ENCODE data around the gene AKAP8. TPM values are rescaled to one million over a fixed set of nuclear protein-coding genes. Genes with fewer than 3 reads are reported as not detected.

AKAP8 gene
- polyA plus RNA-seq, 1 donor (not counting 4 experiments of a cell fraction or from before 2014, with no cell fraction given) = 18.1 TPM

- DNase-seq (ENCODE audit: low read depth, low spot score) = no peak
- peaks cover 30% of the 10 kb centered on the region for H3K79me2 ChIP-seq (ENCODE audit: control insufficient read depth, insufficient read depth, low read length)
- FAIRE-seq = no peak
- H4K20me1 ChIP-seq (ENCODE audit: control insufficient read depth, extremely low read depth, insufficient read depth, low read length) = no peaks in the 10 kb centered on the region
- peaks cover 5% of the 10 kb centered on the region for H3K9me3 ChIP-seq (ENCODE audit: control insufficient read depth, low read depth, low read length)
- H3K27ac ChIP-seq (ENCODE audit: control insufficient read depth, insufficient read depth, low read length) = no peak overlapping the region
- no peaks in the 10 kb centered on the region for H3K9me1 ChIP-seq (ENCODE audit: control insufficient read depth, extremely low read depth, insufficient read depth, low read length)
- no peaks in the 10 kb centered on the region for H3K27me3 ChIP-seq (ENCODE audit: control insufficient read depth, extremely low read depth, insufficient read depth, low read length)
- no peak overlapping the region for H3K4me3 ChIP-seq (ENCODE audit: control insufficient read depth in 2 of 3, extremely low read depth in 1 of 3, insufficient read depth in 2 of 3, low read depth in 1 of 3, low read length in 3 of 3)
- dilution Hi-C loops (cut with MboI; ENCODE audit: extremely low pct_ligation_motif_present, low sequenced_read_pairs) = no loop called here
- H2AFZ ChIP-seq (ENCODE audit: control insufficient read depth, low read length) = no peak overlapping the region
- H3K4me2 ChIP-seq (ENCODE audit: control insufficient read depth, extremely low read depth, insufficient read depth, low read depth, low read length) = no peak overlapping the region
- TF ChIP-seq CTCF (optimal IDR thresholded peaks at IDR 0.05 in 1 of 3, IDR thresholded peaks at IDR 0.05 in 1 of 3, conservative IDR thresholded peaks at IDR 0.05 in 1 of 3; ENCODE audit: extremely low read depth in 1 of 3, insufficient read depth in 2 of 3, low read length in 3 of 3) (no peak), EZH2 (IDR thresholded peaks at IDR 0.05; ENCODE audit: low read length) (no peak)
- H3K36me3 ChIP-seq (ENCODE audit: control insufficient read depth in 2 of 2, extremely low read depth in 1 of 2, insufficient read depth in 2 of 2, low read length in 2 of 2) = peaks cover 36 to 47% of the 10 kb centered on the region in 2 experiments
- H3K4me1 ChIP-seq (ENCODE audit: control insufficient read depth, extremely low read depth, insufficient read depth, low read length) = no peaks in the 10 kb centered on the region
- no peak overlapping the region for H3K9ac ChIP-seq (ENCODE audit: control insufficient read depth, extremely low read depth, insufficient read depth, low read length)
These were observed 45.8 kb upstream of the AKAP8 start for GRCh38 chr19:15425321-15425950.

DNA sequence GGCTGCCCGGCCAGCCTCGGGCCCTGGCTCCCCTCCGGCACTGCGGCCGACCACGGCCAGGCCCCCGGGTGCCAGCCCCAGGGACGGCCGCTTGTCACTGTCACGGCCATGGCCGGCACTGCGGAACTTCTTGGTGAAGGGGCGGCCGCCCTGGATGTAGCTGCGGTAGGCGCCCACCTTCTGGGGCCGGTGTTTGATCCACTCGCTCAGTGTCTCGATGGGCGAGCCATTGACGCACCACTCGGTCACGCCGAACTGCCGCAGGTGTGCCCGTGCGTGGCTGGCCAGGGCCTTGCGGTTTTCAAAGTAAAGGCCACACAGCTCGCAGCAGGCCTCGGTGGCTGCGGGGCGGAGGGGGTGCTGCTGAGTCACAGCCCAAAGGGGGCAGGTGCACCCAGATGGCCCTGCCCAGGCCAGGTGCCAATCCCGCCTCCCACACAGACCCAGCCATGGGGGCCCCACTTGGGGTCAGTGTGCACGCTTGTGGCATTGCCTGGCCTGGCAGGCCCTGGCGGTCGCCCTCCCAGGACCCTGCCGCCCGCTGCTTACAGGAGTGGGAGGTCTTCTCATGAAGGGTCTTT lies 45.2 kb upstream of the AKAP8 start:
- H3K4me3 ChIP-seq (ENCODE audit: control insufficient read depth in 2 of 3, extremely low read depth in 1 of 3, insufficient read depth in 2 of 3, low read depth in 1 of 3, low read length in 3 of 3) = no peak overlapping the region
- H3K36me3 ChIP-seq (ENCODE audit: control insufficient read depth in 2 of 2, extremely low read depth in 1 of 2, insufficient read depth in 2 of 2, low read length in 2 of 2) = peaks cover 36 to 43% of the 10 kb centered on the region in 2 experiments
- dilution Hi-C loops (cut with MboI; ENCODE audit: extremely low pct_ligation_motif_present, low sequenced_read_pairs) = no loop called here

More for the DNA sequence above, 45.2 kb upstream of the AKAP8 start:
- no peak for DNase-seq (ENCODE audit: low read depth, low spot score)
- no peak for FAIRE-seq
- no peak overlapping the region for H3K9ac ChIP-seq (ENCODE audit: control insufficient read depth, extremely low read depth, insufficient read depth, low read length)
- peaks cover 23% of the 10 kb centered on the region for H3K79me2 ChIP-seq (ENCODE audit: control insufficient read depth, insufficient read depth, low read length)
- H4K20me1 ChIP-seq (ENCODE audit: control insufficient read depth, extremely low read depth, insufficient read depth, low read length) = no peaks in the 10 kb centered on the region
- TF ChIP-seq CTCF (optimal IDR thresholded peaks at IDR 0.05 in 1 of 3, IDR thresholded peaks at IDR 0.05 in 1 of 3, conservative IDR thresholded peaks at IDR 0.05 in 1 of 3; ENCODE audit: extremely low read depth in 1 of 3, insufficient read depth in 2 of 3, low read length in 3 of 3) (no peak), EZH2 (IDR thresholded peaks at IDR 0.05; ENCODE audit: low read length) (no peak)
- H2AFZ ChIP-seq (ENCODE audit: control insufficient read depth, low read length) = no peak overlapping the region
- no peaks in the 10 kb centered on the region for H3K4me1 ChIP-seq (ENCODE audit: control insufficient read depth, extremely low read depth, insufficient read depth, low read length)
- no peak overlapping the region for H3K4me2 ChIP-seq (ENCODE audit: control insufficient read depth, extremely low read depth, insufficient read depth, low read depth, low read length)
- H3K9me3 ChIP-seq (ENCODE audit: control insufficient read depth, low read depth, low read length) = peaks cover 5% of the 10 kb centered on the region
- no peaks in the 10 kb centered on the region for H3K9me1 ChIP-seq (ENCODE audit: control insufficient read depth, extremely low read depth, insufficient read depth, low read length)
- H3K27ac ChIP-seq (ENCODE audit: control insufficient read depth, insufficient read depth, low read length) = no peak overlapping the region
- no peaks in the 10 kb centered on the region for H3K27me3 ChIP-seq (ENCODE audit: control insufficient read depth, extremely low read depth, insufficient read depth, low read length)

Data from keratinocyte (primary cell).